CD14-positive monocyte (primary cell): Measurements from ENCODE around the gene ZNF491. TPM values are rescaled to one million over a fixed set of nuclear protein-coding genes. Genes with fewer than 3 reads are reported as not detected.

Experiments
- DNase-seq, 3 donors: peaks; one replicate each; pipeline ENCODE4 v3.0.0-alpha.2; 2011 to 2022
- H2AFZ ChIP-seq: 2 replicates; pipeline ENCODE4 v1.6.0; 2012; ENCODE audit warnings: mild to moderate bottlenecking, low read depth, low read length, inconsistent platforms; ENCODE audit not compliant: insufficient read depth, poor library complexity, severe bottlenecking
- H3K27ac ChIP-seq, 2 donors: 1 replicate in 1 of 2; 2 replicates in 1 of 2; pipeline ENCODE4 v1.5.1; 2012 to 2013; ENCODE audit warnings: low read length in 2 of 2, control low read depth in 1 of 2, inconsistent platforms in 1 of 2, low read depth in 1 of 2, mild to moderate bottlenecking in 1 of 2
- H3K27me3 ChIP-seq, 2 donors: one replicate each; pipeline versions ENCODE4 v1.6.0 to v1.6.1; 2011 to 2013; ENCODE audit warnings: low read length in 2 of 2; ENCODE audit not compliant: control insufficient read depth in 2 of 2, insufficient read depth in 2 of 2
- H3K36me3 ChIP-seq, 2 donors: replicated peaks in 1 of 2; 1 replicate in 1 of 2; 2 replicates in 1 of 2; pipeline versions ENCODE4 v1.5.1 to v1.6.1; 2012 to 2013; ENCODE audit warnings: low read length in 2 of 2, control low read depth in 1 of 2, inconsistent platforms in 1 of 2, mild to moderate bottlenecking in 1 of 2; ENCODE audit not compliant: insufficient read depth in 2 of 2, control insufficient read depth in 1 of 2
- H3K4me1 ChIP-seq, 2 donors: 1 replicate in 1 of 2; 2 replicates in 1 of 2; pipeline versions ENCODE4 v1.5.1 to v1.6.1; 2012 to 2013; ENCODE audit warnings: low read length in 2 of 2, control low read depth in 1 of 2, inconsistent platforms in 1 of 2, mild to moderate bottlenecking in 1 of 2, moderate library complexity in 1 of 2; ENCODE audit not compliant: insufficient read depth in 2 of 2, control insufficient read depth in 1 of 2
- H3K4me2 ChIP-seq: replicated peaks from 2 replicates; pipeline ENCODE3; 2012; ENCODE audit warnings: low read length, moderate library complexity, mild to moderate bottlenecking; ENCODE audit not compliant: poor library complexity, severe bottlenecking; ENCODE audit errors: extremely low read depth
- H3K4me3 ChIP-seq, 3 experiments: fragments of 200-600 bp in 1 of 3; sonication (generic) in 1 of 3; replicated peaks in 1 of 3; 1 replicate in 2 of 3; 2 replicates in 1 of 3; pipeline ENCODE4 v1.5.1; 2011 to 2013; ENCODE audit warnings: low read length in 3 of 3, mild to moderate bottlenecking in 3 of 3, control low read depth in 2 of 3, low read depth in 2 of 3, inconsistent platforms in 1 of 3, moderate library complexity in 1 of 3
- H3K79me2 ChIP-seq: 2 replicates; pipeline ENCODE4 v1.6.0; 2012; ENCODE audit warnings: mild to moderate bottlenecking, control low read depth, inconsistent platforms, low read length, moderate library complexity; ENCODE audit not compliant: insufficient read depth
- H3K9ac ChIP-seq: 2 replicates; pipeline ENCODE4 v1.6.0; 2017; ENCODE audit warnings: low read length, mild to moderate bottlenecking; ENCODE audit not compliant: insufficient read depth, poor library complexity, severe bottlenecking
- H3K9me3 ChIP-seq, 2 donors: replicated peaks in 1 of 2; 1 replicate in 1 of 2; 2 replicates in 1 of 2; pipeline versions ENCODE4 v1.5.1 to v1.6.1; 2012 to 2013; ENCODE audit warnings: low read length in 2 of 2, control low read depth in 1 of 2; ENCODE audit not compliant: control insufficient read depth in 1 of 2, insufficient read depth in 1 of 2
- H4K20me1 ChIP-seq: 2 replicates; pipeline ENCODE4 v1.6.0; 2012; ENCODE audit warnings: mild to moderate bottlenecking, low read length, control low read depth, moderate library complexity; ENCODE audit not compliant: insufficient read depth
- H3K27ac Mint-ChIP-seq, 7 donors: one replicate each; pipeline ENCODE4 v1.8.0; 2020; ENCODE audit warnings: mild to moderate bottlenecking in 7 of 7, mixed read lengths in 7 of 7, moderate library complexity in 6 of 7, inconsistent platforms in 2 of 7
- H3K27me3 Mint-ChIP-seq, 3 donors: one replicate each; pipeline ENCODE4 v1.8.0; 2021 to 2022; ENCODE audit warnings: low read depth in 3 of 3, mild to moderate bottlenecking in 3 of 3, mixed read lengths in 3 of 3, moderate library complexity in 3 of 3, inconsistent platforms in 1 of 3
- H3K36me3 Mint-ChIP-seq, 2 donors: one replicate each; pipeline ENCODE4 v1.8.0; 2020; ENCODE audit warnings: mixed read lengths in 2 of 2, inconsistent platforms in 1 of 2, mild to moderate bottlenecking in 1 of 2
- H3K4me1 Mint-ChIP-seq: one replicate; pipeline ENCODE4 v1.8.0; 2020; ENCODE audit warnings: mild to moderate bottlenecking, mixed read lengths
- H3K4me3 Mint-ChIP-seq, 2 donors: one replicate each; pipeline ENCODE4 v1.8.0; 2020; ENCODE audit warnings: mild to moderate bottlenecking in 2 of 2, mixed read lengths in 2 of 2, moderate library complexity in 1 of 2
- H3K9me3 Mint-ChIP-seq, 7 donors: one replicate each; pipeline ENCODE4 v1.8.0; 2020 to 2022; ENCODE audit warnings: mixed read lengths in 7 of 7, mild to moderate bottlenecking in 6 of 7, moderate library complexity in 6 of 7, inconsistent platforms in 2 of 7
- WGBS: methylation state at CpG from one replicate; pipeline ENCODE4 v1.1.5; 2013; ENCODE audit warnings: missing lambda C conversion rate; ENCODE audit not compliant: insufficient coverage; 5-methylcytosine and 5-hydroxymethylcytosine counted together
- intact Hi-C, 2 donors: fragments of 100-400 bp; cut with micrococcal nuclease; formaldehyde crosslinking; loops; one replicate each; pipeline versions ENCODE4 v1.15.0 to v1.15.1; 2023
- polyA plus RNA-seq, 3 donors: library from polyadenylated mRNA; depleted of rRNA in 1 of 3; unstranded in 2 of 3; stranded (reverse) in 1 of 3; fragments of 300-500 nt in 2 of 3; fragments of >200 nt in 1 of 3; fragmentation: Illumina TruSeq in 2 of 3; gene quantifications; 1 replicate in 2 of 3; 2 replicates in 1 of 3; pipeline ENCODE4 v1.2.3, GENCODE V29; 2012 to 2021
- TF ChIP-seq, protein P1 (sequence below): fragments of 200-600 bp; IDR thresholded peaks from one replicate; pipeline ENCODE4 v1.8.0; 2022; ENCODE audit warnings: antibody characterized with exemption, mild to moderate bottlenecking

The ZNF491 gene
- polyA plus RNA-seq, 3 donors, result 0.27 to 0.92 TPM; not detected in 1

DNA sequence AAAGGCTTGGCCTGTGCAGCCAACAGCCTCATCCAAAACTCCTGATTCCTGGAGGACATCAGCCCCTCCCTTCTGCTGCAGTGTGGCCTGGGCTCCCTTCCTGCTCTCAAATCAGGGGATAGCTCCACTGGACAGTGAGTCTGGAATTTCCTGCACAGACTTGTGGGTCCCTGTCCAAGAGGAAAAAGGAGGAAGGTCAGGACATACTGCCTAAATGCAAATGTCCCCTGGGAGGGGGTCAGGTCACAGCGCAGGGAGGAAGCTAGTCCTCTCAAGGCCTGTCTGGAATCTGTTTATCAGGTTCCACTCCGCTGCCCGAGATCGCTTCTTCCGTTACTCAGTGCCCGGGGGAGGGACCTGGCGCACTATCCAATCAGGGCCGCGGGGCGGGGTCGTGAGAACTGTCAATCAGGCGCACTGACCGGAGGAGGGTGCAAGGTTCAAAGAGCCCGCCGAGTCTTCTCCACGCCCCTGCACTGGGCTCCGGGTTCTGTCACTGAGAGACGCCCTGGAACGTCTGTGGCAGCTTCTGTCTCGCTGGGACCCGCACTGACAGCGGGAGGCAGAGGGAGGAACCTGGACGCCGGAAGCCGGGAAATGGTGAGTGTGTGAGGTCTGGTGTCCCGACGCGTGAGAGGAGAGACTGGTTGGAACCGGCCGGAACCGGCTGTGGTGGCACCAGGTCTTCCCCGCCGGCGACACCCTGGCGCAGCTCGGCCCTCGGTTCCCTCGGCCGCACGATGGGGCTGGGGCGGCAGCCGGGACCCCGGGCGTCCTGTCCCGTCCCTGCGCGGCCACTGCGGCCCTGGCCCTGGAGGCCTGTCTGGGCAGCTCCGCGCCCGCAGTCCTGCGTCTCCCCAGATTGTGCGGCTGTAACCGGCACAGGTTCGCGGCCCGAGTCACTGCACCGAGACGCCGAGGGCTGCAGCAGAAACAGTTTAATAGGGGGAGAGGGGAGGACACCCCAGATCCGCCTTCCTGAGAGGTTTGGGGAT, 31.4 kb upstream of the ZNF491 start, which contains the start of gene ZNF441:
Gene ZNF441 (plus strand): TSS at position 404 of the 995 bp plus-strand sequence. CDS start 194 bp downstream, at position 598.
- Mint-ChIP-seq H3K36me3 (peaks cover 9 to 11% of the 10 kb centered on the region in 2 donors), H3K27ac (peak within 1 kb of the TSS; percentile 88 to 96 (median 94)), H3K4me1 (peaks cover 22% of the 10 kb centered on the region), H3K4me3 (peak within 1 kb of the TSS; percentile 97), H3K27me3 (peaks cover 3 to 7% (median 6%) of the 10 kb centered on the region in 3 donors), H3K9me3 (peaks cover 40 to 66% (median 50%) of the 10 kb centered on the region in 7 donors)
- H3K4me3 ChIP-seq, result peak within 1 kb of the TSS; percentile 53 to 77 (median 69)
- DNase-seq, result peak; percentile 88 to 93 (median 91)
- intact Hi-C loops, result no loop called here
- peak within 1 kb of the TSS; percentile 85 for H3K9ac ChIP-seq
- TF ChIP-seq, protein P1, sequence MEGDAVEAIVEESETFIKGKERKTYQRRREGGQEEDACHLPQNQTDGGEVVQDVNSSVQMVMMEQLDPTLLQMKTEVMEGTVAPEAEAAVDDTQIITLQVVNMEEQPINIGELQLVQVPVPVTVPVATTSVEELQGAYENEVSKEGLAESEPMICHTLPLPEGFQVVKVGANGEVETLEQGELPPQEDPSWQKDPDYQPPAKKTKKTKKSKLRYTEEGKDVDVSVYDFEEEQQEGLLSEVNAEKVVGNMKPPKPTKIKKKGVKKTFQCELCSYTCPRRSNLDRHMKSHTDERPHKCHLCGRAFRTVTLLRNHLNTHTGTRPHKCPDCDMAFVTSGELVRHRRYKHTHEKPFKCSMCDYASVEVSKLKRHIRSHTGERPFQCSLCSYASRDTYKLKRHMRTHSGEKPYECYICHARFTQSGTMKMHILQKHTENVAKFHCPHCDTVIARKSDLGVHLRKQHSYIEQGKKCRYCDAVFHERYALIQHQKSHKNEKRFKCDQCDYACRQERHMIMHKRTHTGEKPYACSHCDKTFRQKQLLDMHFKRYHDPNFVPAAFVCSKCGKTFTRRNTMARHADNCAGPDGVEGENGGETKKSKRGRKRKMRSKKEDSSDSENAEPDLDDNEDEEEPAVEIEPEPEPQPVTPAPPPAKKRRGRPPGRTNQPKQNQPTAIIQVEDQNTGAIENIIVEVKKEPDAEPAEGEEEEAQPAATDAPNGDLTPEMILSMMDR, result no peak
- peak within 1 kb of the TSS; percentile 65 for H3K4me2 ChIP-seq
- H4K20me1 ChIP-seq, result no peaks in the 10 kb centered on the region
- peaks cover 35% of the 10 kb centered on the region for H3K79me2 ChIP-seq
- peaks cover 0 to 12% of the 10 kb centered on the region in 2 donors for H3K36me3 ChIP-seq
- peak within 1 kb of the TSS; percentile 80 to 84 for H3K27ac ChIP-seq
- peak within 1 kb of the TSS; percentile 94 for H2AFZ ChIP-seq
- peaks cover 32 to 34% of the 10 kb centered on the region in 2 donors for H3K9me3 ChIP-seq
- H3K4me1 ChIP-seq, result peaks cover 13 to 20% of the 10 kb centered on the region in 2 donors
- no peaks in the 10 kb centered on the region for H3K27me3 ChIP-seq
- WGBS, result 0% methylated on average over 53 of the region's 61 CpGs

DNA sequence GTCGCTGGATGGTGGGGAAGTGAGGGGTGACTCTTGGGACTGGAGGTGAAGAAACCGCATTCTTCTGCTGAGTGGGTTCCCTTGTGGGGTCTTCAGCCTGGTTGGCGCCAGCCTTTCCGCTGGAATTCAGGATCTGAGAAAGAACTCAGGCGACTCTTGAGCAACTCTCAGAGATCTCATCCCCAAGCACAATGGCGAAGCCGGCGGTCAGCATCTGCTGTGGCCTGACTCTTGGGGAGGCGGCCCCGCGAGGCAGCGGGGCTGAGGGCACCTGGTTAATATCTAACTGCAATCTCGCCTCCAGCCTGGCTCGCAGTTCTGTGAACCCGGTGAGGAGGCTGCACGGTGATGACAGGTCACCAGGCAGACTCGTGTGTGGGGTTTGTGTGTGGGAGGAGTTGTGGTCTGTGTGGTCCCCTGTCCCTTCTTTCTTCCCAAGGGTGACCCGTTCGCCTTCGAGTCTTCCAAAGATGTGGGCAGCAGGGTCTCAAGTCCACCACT, 30.6 kb upstream of the ZNF491 start:
- Histone ChIP-seq H2AFZ (peak overlapping the region; percentile 94), H3K9me3 (peaks cover 39 to 42% of the 10 kb centered on the region in 2 donors), H4K20me1 (no peaks in the 10 kb centered on the region), H3K27me3 (no peaks in the 10 kb centered on the region), H3K36me3 (peaks cover 0 to 12% of the 10 kb centered on the region in 2 donors), H3K9ac (peak overlapping the region; percentile 85), H3K4me3 (peak overlapping the region; percentile 53 to 77 (median 69)), H3K4me2 (peak overlapping the region; percentile 65), H3K4me1 (peaks cover 13 to 20% of the 10 kb centered on the region in 2 donors), H3K79me2 (peaks cover 39% of the 10 kb centered on the region), H3K27ac (peak overlapping the region; percentile 80 to 84)
- peak; percentile 9 to 16 (median 12) for DNase-seq
- H3K9me3 Mint-ChIP-seq, result peaks cover 47 to 72% (median 57%) of the 10 kb centered on the region in 7 donors
- peak overlapping the region; percentile 71 to 96 (median 86) for H3K27ac Mint-ChIP-seq
- peaks cover 3 to 7% (median 6%) of the 10 kb centered on the region in 3 donors for H3K27me3 Mint-ChIP-seq
- intact Hi-C loops, result no loop called here
- WGBS, result 1% methylated on average over 14 of the region's 20 CpGs
- peak overlapping the region; percentile 97 for H3K4me3 Mint-ChIP-seq
- peaks cover 22% of the 10 kb centered on the region for H3K4me1 Mint-ChIP-seq
- peaks cover 16% of the 10 kb centered on the region in 2 donors for H3K36me3 Mint-ChIP-seq
- TF ChIP-seq, protein P1, result no peak
